GM12801 (cell line): ENCODE data around the gene NSD2.

Experiments
- CTCF ChIP-seq: IDR thresholded peaks from one replicate; pipeline ENCODE4 v1.5.1; 2011; ENCODE audit warnings: control low read depth; ENCODE audit not compliant: insufficient read length; ENCODE audit errors: extremely low read depth

NSD2 gene

GRCh38 chr4:1903035-1903434, 31.8 kb downstream of the NSD2 start:
- no peak for TF ChIP-seq CTCF

- no peak for TF ChIP-seq CTCF
Observed at GRCh38 chr4:1904042-1904441, 32.8 kb downstream of the NSD2 start.

- no peak for TF ChIP-seq CTCF
Observed at GRCh38 chr4:1907848-1908525, 36.8 kb downstream of the NSD2 start.

- no peak for TF ChIP-seq CTCF
Observed at GRCh38 chr4:1910643-1911042, 39.5 kb downstream of the NSD2 start.

- TF ChIP-seq CTCF, result no peak
Observed at GRCh38 chr4:1922821-1923220, 51.6 kb downstream of the NSD2 start.

GRCh38 chr4:1927675-1928074, 56.5 kb downstream of the NSD2 start:
- no peak for TF ChIP-seq CTCF

- TF ChIP-seq CTCF, result no peak
Observed at GRCh38 chr4:1928356-1929239, 57.4 kb downstream of the NSD2 start.
